Sigmoid colon (tissue), 7 donors: ENCODE measurements around the gene ANKZF1. TPM values are rescaled to one million over a fixed set of nuclear protein-coding genes. Genes with fewer than 3 reads are reported as not detected.

Experiments
- DNase-seq: peaks from one replicate; pipeline ENCODE4 v3.0.0-alpha.2; 2019
- H3K27ac ChIP-seq, 4 donors: fragments of 200-600 bp; sonication (generic); one replicate each; pipeline ENCODE4 v1.5.1; 2016 to 2019; ENCODE audit warnings: mild to moderate bottlenecking in 1 of 4
- H3K27me3 ChIP-seq, 3 donors: fragments of 200-600 bp; sonication (generic); one replicate each; pipeline ENCODE4 v1.5.1; 2019; ENCODE audit warnings: mild to moderate bottlenecking in 1 of 3
- H3K36me3 ChIP-seq, 4 donors: fragments of 200-600 bp; sonication (generic); one replicate each; pipeline ENCODE4 v1.5.1; 2016 to 2019
- H3K4me1 ChIP-seq, 4 donors: fragments of 200-600 bp; sonication (generic); one replicate each; pipeline ENCODE4 v1.5.1; 2017 to 2019
- H3K4me3 ChIP-seq, 4 donors: fragments of 200-600 bp; sonication (generic); one replicate each; pipeline ENCODE4 v1.5.1; 2017 to 2019; ENCODE audit warnings: mild to moderate bottlenecking in 2 of 4, moderate library complexity in 1 of 4
- H3K9me3 ChIP-seq, 4 donors: fragments of 200-600 bp in 3 of 4; sonication (generic) in 3 of 4; one replicate each; pipeline versions ENCODE4 v1.5.1 to v1.6.1; 2013 to 2019
- EP300 ChIP-seq, 4 donors: sonication (generic); formaldehyde crosslinking; IDR thresholded peaks; one replicate each; pipeline ENCODE4 v1.6.1; 2017; ENCODE audit warnings: antibody characterized with exemption in 4 of 4
- POLR2A ChIP-seq, 2 donors: fragments of 450-650 bp; IDR thresholded peaks; one replicate each; pipeline ENCODE4 v1.6.1; 2016; ENCODE audit warnings: antibody characterized with exemption in 2 of 2, mild to moderate bottlenecking in 2 of 2, moderate library complexity in 2 of 2
- POLR2AphosphoS5 ChIP-seq, 4 donors: sonication (generic); formaldehyde crosslinking; IDR thresholded peaks; one replicate each; pipeline ENCODE4 v1.6.1; 2017; ENCODE audit warnings: antibody characterized with exemption in 4 of 4
- WGBS, 2 donors: extraction: QIAGEN DNeasy Blood & Tissue Kit; methylation state at CpG; one replicate each; pipeline ENCODE4 v1.1.7; 2013; 5-methylcytosine and 5-hydroxymethylcytosine counted together
- intact Hi-C: fragments of 100-400 bp; cut with DNase I; formaldehyde crosslinking; loops from one replicate; pipeline ENCODE4 v1.15.1; 2023
- polyA plus RNA-seq, 3 donors: library from polyadenylated mRNA; stranded (reverse); fragments of 200-250 nt; gene quantifications; one replicate each; pipeline ENCODE4 v1.2.3, GENCODE V29; 2013
- total RNA-seq, 4 donors: library from RNA; depleted of rRNA; stranded (reverse); fragments of >200 nt; gene quantifications; one replicate each; pipeline ENCODE4 v1.1.0, GENCODE V29; 2016
- TF ChIP-seq, protein P1 (sequence below), 4 experiments: fragments of 450-650 bp in 3 of 4; fragments of 200-600 bp in 1 of 4; IDR thresholded peaks; one replicate each; pipeline ENCODE4 v1.5.1; 2016 to 2019; ENCODE audit warnings: antibody characterized with exemption in 4 of 4, mild to moderate bottlenecking in 3 of 4, moderate library complexity in 2 of 4
- donor health status: healthy with polysubstance abuse.
- donor health status: Bipolar disorder and iron deficiency.
- donor health status: healthy.

ANKZF1 gene
- total and polyA plus RNA-seq, 7 donors = 9.0 to 52.6 (median 36.9) TPM

DNA sequence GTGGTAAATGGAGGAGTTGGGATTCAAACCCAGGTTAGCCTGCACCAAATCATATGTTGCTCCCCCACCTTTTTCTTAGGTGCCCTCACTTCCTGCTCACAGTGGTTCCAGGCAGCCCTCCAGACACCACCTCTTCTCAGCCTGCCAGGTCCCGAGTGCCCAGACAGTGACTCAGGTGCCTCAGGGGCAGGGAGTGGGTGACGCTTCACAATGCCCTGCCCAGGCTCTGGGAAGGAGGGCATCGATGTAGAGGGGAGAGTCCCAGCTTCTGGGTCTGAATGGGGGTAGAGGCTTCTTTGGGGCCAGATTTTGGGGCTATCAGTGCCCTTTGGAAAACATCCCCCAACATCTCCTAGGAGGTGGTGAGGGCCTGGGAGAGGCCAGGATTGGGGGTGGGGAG lies 44.3 kb downstream of the ANKZF1 start:
- no peaks in the 10 kb centered on the region for H3K9me3 ChIP-seq
- H3K27me3 ChIP-seq = no peaks in the 10 kb centered on the region
- intact Hi-C loops = no loop called here
- no peaks in the 10 kb centered on the region for H3K36me3 ChIP-seq
- H3K4me3 ChIP-seq = no peak overlapping the region
- no peak for DNase-seq
- H3K27ac ChIP-seq = peak overlapping the region; percentile 64 to 89 (median 76)
- peaks cover 0 to 28% (median 25%) of the 10 kb centered on the region in 4 donors for H3K4me1 ChIP-seq
- WGBS, 2 donors = 88 to 92% methylated on average over 3 of the region's 3 CpGs
- TF ChIP-seq, protein P1, sequence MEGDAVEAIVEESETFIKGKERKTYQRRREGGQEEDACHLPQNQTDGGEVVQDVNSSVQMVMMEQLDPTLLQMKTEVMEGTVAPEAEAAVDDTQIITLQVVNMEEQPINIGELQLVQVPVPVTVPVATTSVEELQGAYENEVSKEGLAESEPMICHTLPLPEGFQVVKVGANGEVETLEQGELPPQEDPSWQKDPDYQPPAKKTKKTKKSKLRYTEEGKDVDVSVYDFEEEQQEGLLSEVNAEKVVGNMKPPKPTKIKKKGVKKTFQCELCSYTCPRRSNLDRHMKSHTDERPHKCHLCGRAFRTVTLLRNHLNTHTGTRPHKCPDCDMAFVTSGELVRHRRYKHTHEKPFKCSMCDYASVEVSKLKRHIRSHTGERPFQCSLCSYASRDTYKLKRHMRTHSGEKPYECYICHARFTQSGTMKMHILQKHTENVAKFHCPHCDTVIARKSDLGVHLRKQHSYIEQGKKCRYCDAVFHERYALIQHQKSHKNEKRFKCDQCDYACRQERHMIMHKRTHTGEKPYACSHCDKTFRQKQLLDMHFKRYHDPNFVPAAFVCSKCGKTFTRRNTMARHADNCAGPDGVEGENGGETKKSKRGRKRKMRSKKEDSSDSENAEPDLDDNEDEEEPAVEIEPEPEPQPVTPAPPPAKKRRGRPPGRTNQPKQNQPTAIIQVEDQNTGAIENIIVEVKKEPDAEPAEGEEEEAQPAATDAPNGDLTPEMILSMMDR (IDR thresholded peaks at IDR 0.05) = no peak
- TF ChIP-seq EP300 (IDR thresholded peaks at IDR 0.05) (no peak), POLR2A (IDR thresholded peaks at IDR 0.05) (no peak), POLR2AphosphoS5 (IDR thresholded peaks at IDR 0.05) (no peak)

DNA sequence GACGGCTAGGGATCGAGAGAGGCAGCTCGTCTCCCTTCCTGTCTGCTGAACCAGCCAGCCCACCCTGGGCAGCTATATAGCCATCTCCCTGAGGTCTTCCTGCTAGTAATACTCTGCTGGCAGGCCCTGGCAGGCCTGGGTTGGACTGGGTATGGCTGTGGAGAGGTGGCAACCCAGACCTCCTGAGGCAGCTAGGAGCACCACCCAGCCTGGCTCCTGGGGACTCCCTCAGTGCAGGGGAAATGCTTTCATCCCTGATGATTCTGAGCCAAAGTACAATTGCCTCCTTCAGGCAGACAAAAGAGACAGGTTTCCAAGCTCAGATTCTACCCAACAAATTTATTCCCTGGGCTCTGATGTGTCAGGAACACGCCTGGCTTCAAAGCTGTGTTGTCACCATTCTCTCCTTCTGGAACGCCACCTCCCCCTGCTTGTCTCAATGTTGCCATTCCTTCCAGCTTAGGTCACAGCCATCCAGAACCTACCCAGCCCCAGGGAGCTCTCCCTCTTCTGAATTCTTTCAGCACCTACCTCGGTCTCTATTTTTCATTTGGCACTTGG lies 44.8 kb downstream of the ANKZF1 start:
- Histone ChIP-seq H3K4me3 (no peak overlapping the region), H3K36me3 (no peaks in the 10 kb centered on the region), H3K4me1 (peaks cover 0 to 28% (median 26%) of the 10 kb centered on the region in 4 donors), H3K9me3 (no peaks in the 10 kb centered on the region), H3K27me3 (no peaks in the 10 kb centered on the region), H3K27ac (peak overlapping the region; percentile 64 to 89 (median 76))
- DNase-seq = no peak
- WGBS, 2 donors = 68% methylated on average over 6 of the region's 6 CpGs
- TF ChIP-seq EP300 (IDR thresholded peaks at IDR 0.05) (no peak), POLR2AphosphoS5 (IDR thresholded peaks at IDR 0.05) (no peak), POLR2A (IDR thresholded peaks at IDR 0.05) (no peak)
- TF ChIP-seq, protein P1 (IDR thresholded peaks at IDR 0.05) = no peak
- intact Hi-C loops = no loop called here

DNA sequence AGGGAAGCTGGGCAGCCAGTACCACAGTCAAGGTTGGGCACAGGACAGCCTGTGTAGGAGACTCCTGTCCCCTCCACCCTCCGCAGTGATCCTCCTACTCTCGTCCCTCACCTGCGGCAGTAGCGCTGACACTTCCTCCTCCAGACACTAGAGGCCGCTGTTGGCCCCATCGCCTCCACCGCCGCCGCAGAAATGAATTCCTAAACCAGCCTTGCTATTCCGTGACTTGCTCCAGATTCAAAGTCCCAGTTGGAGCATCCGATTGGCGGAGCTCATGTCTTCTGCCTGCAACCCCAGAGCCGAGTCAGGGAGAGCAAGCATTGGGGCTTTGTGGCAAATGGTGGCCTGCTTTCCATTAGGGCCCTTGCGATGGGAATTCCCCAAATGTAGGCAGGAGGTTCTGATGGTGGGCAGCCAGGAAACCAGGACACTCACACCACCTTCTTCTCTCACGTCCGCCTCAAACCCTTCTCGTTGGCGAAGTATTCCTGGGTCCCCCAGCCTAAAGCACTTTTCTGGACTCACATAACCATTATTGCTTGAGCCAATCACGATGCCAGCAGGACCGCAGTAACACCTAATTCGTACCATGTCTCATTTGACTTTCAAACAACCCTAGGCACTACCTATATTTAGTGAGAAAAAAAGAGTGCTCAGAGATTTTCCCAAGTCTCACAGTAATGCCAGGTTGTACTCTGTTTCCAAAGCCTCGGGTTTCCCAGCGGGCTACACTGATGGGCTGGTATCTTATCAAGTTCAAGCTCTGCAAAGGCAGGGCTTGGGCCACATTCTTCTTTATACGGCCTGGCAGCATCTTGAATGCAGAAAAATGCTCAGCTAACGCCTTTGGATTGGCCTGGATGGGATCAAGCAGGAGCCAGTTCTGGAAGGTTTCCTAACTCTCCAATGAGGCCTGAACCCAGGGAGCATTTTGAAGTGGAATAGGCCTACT lies 48.4 kb downstream of the ANKZF1 start:
- Histone ChIP-seq H3K4me1 (peaks cover 0 to 54% (median 46%) of the 10 kb centered on the region in 4 donors), H3K27ac (peak overlapping the region; percentile 94 to 99 (median 95)), H3K9me3 (no peaks in the 10 kb centered on the region), H3K27me3 (no peaks in the 10 kb centered on the region), H3K36me3 (peaks cover 5 to 27% (median 18%) of the 10 kb centered on the region in 4 donors), H3K4me3 (peak overlapping the region in 1 of 4 donors; percentile 78)
- 25 to 27% methylated on average over 25 of the region's 25 CpGs for WGBS, 2 donors
- TF ChIP-seq POLR2A (IDR thresholded peaks at IDR 0.05) = no peak
- peak in 2 of 4 donors; percentile 7 to 21 for TF ChIP-seq POLR2AphosphoS5 (IDR thresholded peaks at IDR 0.05)
- no peak for TF ChIP-seq EP300 (IDR thresholded peaks at IDR 0.05)
- TF ChIP-seq, protein P1 (IDR thresholded peaks at IDR 0.05) = peak; percentile 90 to 99 (median 96)
- DNase-seq = peak; percentile 92
- intact Hi-C loops = loop anchor here (1.0 to 5.0 kb wide), 5 partner anchors 25 to 118 kb away; partner anchors contain the start of genes ABCB6, CNPPD1, DNPEP and NHEJ1

DNA sequence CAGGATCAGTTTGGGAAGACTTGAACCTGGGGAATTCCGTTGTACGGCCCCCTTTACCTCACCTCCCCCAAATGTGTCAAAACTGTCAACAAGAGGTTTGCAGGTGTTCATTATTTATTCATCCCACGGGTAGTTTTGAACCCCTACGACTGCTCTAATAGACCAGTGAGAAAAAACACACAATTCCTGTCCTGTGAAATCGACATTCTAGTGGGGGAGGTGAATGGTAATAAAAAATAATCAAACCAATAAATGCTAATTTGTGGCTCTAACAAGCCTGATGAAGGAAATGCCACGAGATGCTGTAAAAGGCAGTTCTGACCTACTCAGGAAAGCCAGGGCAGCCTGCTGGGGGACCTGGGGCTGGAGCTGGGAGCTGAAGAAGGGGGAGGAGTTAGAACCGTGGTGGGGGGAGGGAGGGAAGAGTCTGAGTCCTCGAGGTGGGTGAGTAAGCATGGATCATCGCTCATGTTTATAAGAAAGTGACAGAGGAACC lies 49.1 kb downstream of the ANKZF1 start:
- H3K27ac ChIP-seq = peak overlapping the region; percentile 94 to 99 (median 95)
- 11 to 14% methylated on average over 9 of the region's 9 CpGs for WGBS, 2 donors
- no peak for TF ChIP-seq POLR2A (IDR thresholded peaks at IDR 0.05)
- TF ChIP-seq POLR2AphosphoS5 (IDR thresholded peaks at IDR 0.05) = no peak
- TF ChIP-seq EP300 (IDR thresholded peaks at IDR 0.05) = no peak
- TF ChIP-seq, protein P1 (IDR thresholded peaks at IDR 0.05) = no peak
- H3K4me1 ChIP-seq = peaks cover 0 to 54% (median 46%) of the 10 kb centered on the region in 4 donors
- intact Hi-C loops = loop anchor here (1.0 to 5.0 kb wide), 5 partner anchors 16 to 109 kb away; partner anchors contain the start of genes ABCB6, CNPPD1, DNPEP and TUBA4A
- H3K4me3 ChIP-seq = peak overlapping the region; percentile 11 to 86 (median 75)
- H3K27me3 ChIP-seq = no peaks in the 10 kb centered on the region
- no peaks in the 10 kb centered on the region for H3K9me3 ChIP-seq
- H3K36me3 ChIP-seq = peaks cover 10 to 34% (median 24%) of the 10 kb centered on the region in 4 donors
- no peak for DNase-seq
